OCI-LY7 (cell line): ENCODE measurements around the gene RPS21. TPM values are rescaled to one million over a fixed set of nuclear protein-coding genes. Genes with fewer than 3 reads are reported as not detected.

ENCODE experiments used
- BruUV-seq: library from RNA; stranded (reverse); fragments of 400-500 nt; replicated peaks from 2 replicates; lab custom pipeline; 2021; lab: Mats Ljungman, UMichigan
- CTCF ChIA-PET: fragments of 300-600 bp; sonication (Branson Sonifier 250); formaldehyde crosslinking; loops from one replicate; lab custom pipeline; 2022; ENCODE audit warnings: antibody characterized with exemption; ENCODE audit not compliant: unreplicated experiment; lab: Charles Lee
- POLR2A ChIA-PET: fragments of 300-600 bp; sonication (Branson Sonifier 250); formaldehyde crosslinking; loops from one replicate; lab custom pipeline; 2022; ENCODE audit warnings: antibody characterized with exemption; lab: Charles Lee
- DNase-seq: peaks from one replicate; pipeline ENCODE4 v3.0.0-alpha.2; 2015; ENCODE audit warnings: low spot score
- H2AFZ ChIP-seq: fragments of 200-600 bp; sonication (generic), shearing (Covaris generic); 2 replicates; pipeline ENCODE4 v1.6.1; 2014; ENCODE audit warnings: mild to moderate bottlenecking, antibody characterized with exemption, low read length, moderate library complexity
- H3K27ac ChIP-seq: fragments of 200-600 bp; sonication (generic); 2 replicates; pipeline ENCODE4 v1.5.1; 2014; ENCODE audit warnings: mixed run types, low read depth, mild to moderate bottlenecking, moderate library complexity, low read length, inconsistent platforms; ENCODE audit not compliant: poor library complexity, severe bottlenecking
- H3K36me3 ChIP-seq: fragments of 200-600 bp; sonication (generic); 2 replicates; pipeline ENCODE4 v1.6.1; 2014; ENCODE audit warnings: mild to moderate bottlenecking, antibody characterized with exemption, low read length, moderate library complexity, mixed read lengths; ENCODE audit not compliant: insufficient read depth
- H3K4me1 ChIP-seq: fragments of 200-600 bp; sonication (generic); 2 replicates; pipeline ENCODE4 v1.5.1; 2014; ENCODE audit warnings: mild to moderate bottlenecking, low read length; ENCODE audit not compliant: insufficient read depth, poor library complexity, severe bottlenecking
- H3K4me2 ChIP-seq: fragments of 200-600 bp; sonication (generic); 2 replicates; pipeline ENCODE4 v1.6.1; 2014; ENCODE audit warnings: mild to moderate bottlenecking, low read length
- H3K4me3 ChIP-seq: fragments of 200-600 bp; sonication (generic); 2 replicates; pipeline ENCODE4 v1.5.1; 2014; ENCODE audit warnings: mild to moderate bottlenecking, low read depth, low read length; ENCODE audit not compliant: poor library complexity, severe bottlenecking
- H3K79me2 ChIP-seq: fragments of 200-600 bp; sonication (generic); 2 replicates; pipeline ENCODE4 v1.6.1; 2016; ENCODE audit warnings: low read depth, mild to moderate bottlenecking, low read length, moderate library complexity, mixed read lengths; ENCODE audit not compliant: insufficient read depth
- H3K9me2 ChIP-seq: fragments of 200-600 bp; sonication (generic); 2 replicates; pipeline ENCODE4 v1.6.1; 2016; ENCODE audit warnings: mild to moderate bottlenecking, low read length, mixed read lengths; ENCODE audit not compliant: insufficient read depth
- H3K9me3 ChIP-seq: fragments of 200-600 bp; sonication (generic); 2 replicates; pipeline ENCODE4 v1.6.1; 2014; ENCODE audit warnings: mild to moderate bottlenecking, mixed run types, low read length, mixed read lengths
- H4K20me1 ChIP-seq: fragments of 200-600 bp; sonication (generic); 2 replicates; pipeline ENCODE4 v1.6.1; 2014; ENCODE audit warnings: mild to moderate bottlenecking, antibody characterized with exemption, low read length, moderate library complexity, mixed read lengths; ENCODE audit not compliant: insufficient read depth
- EZH2phosphoT487 ChIP-seq: fragments of 200-600 bp; sonication (generic); IDR thresholded peaks from 2 replicates; pipeline ENCODE4 v1.6.1; 2018; ENCODE audit warnings: low read depth, borderline replicate concordance, mild to moderate bottlenecking, mixed run types, antibody characterized with exemption, low read length, moderate library complexity, mixed read lengths
- intact Hi-C: fragments of 100-400 bp; cut with micrococcal nuclease; formaldehyde crosslinking; loops from one replicate; pipeline ENCODE4 v1.10.0; 2022; ENCODE audit not compliant: unreplicated experiment
- total RNA-seq, 2 experiments: library from RNA; depleted of rRNA in 1 of 2; stranded (reverse); fragments of >200 nt in 1 of 2; shearing (Covaris generic) in 1 of 2; gene quantifications; 2 replicates each; pipeline ENCODE4 v1.2.3, GENCODE V29; 2014 to 2022
- TF ChIP-seq, protein P1 (sequence below): fragments of 200-600 bp; sonication (generic); conservative IDR thresholded peaks from 2 replicates; pipeline ENCODE4 v1.5.1; 2014; ENCODE audit warnings: mild to moderate bottlenecking, antibody characterized with exemption, low read length, moderate library complexity, mixed read lengths

The RPS21 gene
- total RNA-seq, 2 experiments from 2014 or later = 2,571 to 3,376 TPM

DNA sequence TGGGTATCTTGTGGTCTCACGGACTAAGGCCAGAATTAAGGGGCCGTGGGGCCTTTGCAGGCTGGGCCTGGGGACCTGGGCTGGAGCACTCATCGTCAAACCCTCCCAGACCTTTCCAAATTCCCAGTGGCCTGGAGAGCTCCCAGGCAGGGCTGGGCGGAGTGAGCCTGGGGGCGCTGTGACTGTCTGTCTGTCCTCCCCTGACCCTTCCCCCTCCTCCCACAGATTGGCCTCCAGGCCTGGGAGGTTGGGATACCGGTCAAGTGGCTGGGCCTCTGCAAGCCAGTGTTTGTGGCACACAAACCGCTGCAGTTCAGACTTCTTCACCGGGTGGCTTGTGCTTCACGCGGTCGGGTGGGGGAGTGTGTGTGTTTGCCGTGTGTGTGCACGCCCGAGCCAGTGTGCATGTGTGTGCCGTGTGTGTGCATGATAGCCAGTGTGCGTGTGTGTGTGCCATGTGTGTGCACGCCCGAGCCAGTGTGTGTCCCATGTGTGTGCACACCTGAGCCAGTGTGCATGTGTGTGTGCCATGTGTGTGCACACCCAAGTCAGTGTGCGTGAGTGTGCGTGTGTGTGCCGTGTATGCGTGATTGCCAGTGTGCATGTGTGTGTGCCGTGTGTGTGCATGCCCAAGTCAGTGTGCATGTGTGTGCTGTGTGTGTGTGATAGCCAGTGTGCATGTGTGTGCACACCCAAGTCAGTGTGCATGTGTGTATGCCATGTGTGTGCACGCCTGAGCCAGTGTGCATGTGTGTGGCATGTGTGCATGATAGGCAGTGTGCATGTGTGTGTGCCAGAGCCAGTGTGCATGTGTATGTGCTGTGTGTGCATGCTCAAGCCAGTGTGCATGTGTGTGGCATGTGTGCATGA is 34.2 kb downstream of the RPS21 start:
- Histone ChIP-seq H3K27ac (no peak overlapping the region), H2AFZ (no peak overlapping the region), H3K9me2 (no peaks in the 10 kb centered on the region), H4K20me1 (no peaks in the 10 kb centered on the region), H3K4me1 (no peaks in the 10 kb centered on the region), H3K36me3 (no peaks in the 10 kb centered on the region), H3K4me3 (no peak overlapping the region), H3K4me2 (no peak overlapping the region), H3K79me2 (no peaks in the 10 kb centered on the region), H3K9me3 (no peaks in the 10 kb centered on the region)
- no peak for DNase-seq
- ChIA-PET POLR2A (no interaction called here), CTCF (no interaction called here)
- intact Hi-C loops = no loop called here
- TF ChIP-seq, protein P1, sequence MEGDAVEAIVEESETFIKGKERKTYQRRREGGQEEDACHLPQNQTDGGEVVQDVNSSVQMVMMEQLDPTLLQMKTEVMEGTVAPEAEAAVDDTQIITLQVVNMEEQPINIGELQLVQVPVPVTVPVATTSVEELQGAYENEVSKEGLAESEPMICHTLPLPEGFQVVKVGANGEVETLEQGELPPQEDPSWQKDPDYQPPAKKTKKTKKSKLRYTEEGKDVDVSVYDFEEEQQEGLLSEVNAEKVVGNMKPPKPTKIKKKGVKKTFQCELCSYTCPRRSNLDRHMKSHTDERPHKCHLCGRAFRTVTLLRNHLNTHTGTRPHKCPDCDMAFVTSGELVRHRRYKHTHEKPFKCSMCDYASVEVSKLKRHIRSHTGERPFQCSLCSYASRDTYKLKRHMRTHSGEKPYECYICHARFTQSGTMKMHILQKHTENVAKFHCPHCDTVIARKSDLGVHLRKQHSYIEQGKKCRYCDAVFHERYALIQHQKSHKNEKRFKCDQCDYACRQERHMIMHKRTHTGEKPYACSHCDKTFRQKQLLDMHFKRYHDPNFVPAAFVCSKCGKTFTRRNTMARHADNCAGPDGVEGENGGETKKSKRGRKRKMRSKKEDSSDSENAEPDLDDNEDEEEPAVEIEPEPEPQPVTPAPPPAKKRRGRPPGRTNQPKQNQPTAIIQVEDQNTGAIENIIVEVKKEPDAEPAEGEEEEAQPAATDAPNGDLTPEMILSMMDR = no peak
- TF ChIP-seq EZH2phosphoT487 = no peak
- no TSS peak for BruUV-seq

DNA sequence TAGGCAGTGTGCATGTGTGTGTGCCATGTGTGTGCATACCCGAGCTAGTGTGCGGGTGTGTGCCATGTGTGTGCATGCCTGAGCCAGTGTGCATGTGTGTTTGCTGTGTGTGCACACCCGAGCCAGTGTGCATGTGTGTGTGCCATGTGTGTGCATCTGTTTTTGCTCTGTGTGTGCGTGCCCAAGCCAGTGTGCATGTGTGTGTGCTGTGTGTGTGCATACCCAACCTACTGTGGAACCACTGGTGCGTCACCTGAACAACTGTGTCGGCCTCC is 34.8 kb downstream of the RPS21 start:
- POLR2A ChIA-PET = no interaction called here

More for the DNA sequence above, 34.8 kb downstream of the RPS21 start:
- TF ChIP-seq, protein P1 = no peak
- no peak for TF ChIP-seq EZH2phosphoT487
- DNase-seq = no peak
- intact Hi-C loops = no loop called here
- Histone ChIP-seq H4K20me1 (no peaks in the 10 kb centered on the region), H3K4me2 (no peak overlapping the region), H3K4me3 (no peak overlapping the region), H2AFZ (no peak overlapping the region), H3K79me2 (no peaks in the 10 kb centered on the region), H3K27ac (no peak overlapping the region), H3K9me3 (no peaks in the 10 kb centered on the region), H3K9me2 (no peaks in the 10 kb centered on the region), H3K4me1 (no peaks in the 10 kb centered on the region), H3K36me3 (no peaks in the 10 kb centered on the region)
- no TSS peak for BruUV-seq
- CTCF ChIA-PET = no interaction called here
